Measurements from ENCODE around the gene MUC21.
"Not testable (repeated sequence)": the region's sequence is repeated elsewhere in the genome, so short reads cannot be mapped to it uniquely, and the experiment has no call there.

The MUC21 gene

DNA sequence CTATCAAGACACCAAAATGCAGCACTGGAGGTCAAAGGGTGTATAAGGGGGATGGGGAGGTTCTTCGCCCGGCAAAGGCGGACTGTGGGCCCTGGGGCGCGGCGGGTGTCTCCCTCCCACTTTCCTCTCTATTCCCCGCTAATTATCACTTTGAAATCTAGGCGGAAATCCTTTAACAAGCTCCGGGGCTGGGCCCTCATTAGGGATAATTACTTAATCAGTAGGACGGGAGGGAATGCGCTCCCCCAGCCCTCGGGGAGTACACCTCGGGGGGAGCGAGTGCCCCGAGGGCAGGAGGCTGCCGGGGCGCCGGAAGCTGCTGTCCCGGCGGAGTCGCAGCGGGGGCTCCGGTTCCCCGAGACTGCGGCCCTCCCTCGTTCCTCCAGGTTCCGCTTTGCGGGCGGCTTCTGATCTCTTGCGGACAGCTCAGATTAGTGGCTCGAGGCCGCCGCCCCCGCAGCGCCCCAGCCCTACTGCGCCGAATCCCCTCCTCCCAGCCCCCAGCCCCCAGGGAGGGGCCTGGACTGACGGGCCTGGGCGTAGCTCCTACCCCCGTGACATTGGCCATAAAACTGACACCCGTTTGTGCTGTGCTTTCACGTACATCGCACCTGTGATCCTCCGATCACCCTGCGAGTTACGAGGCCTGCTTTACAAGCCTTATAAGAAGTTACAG lies 28.0 kb upstream of the MUC21 start:
- H3K4me1 Mint-ChIP-seq (ENCODE audit: low read depth), result peaks cover 4% of the 10 kb centered on the region
- H3K27ac Mint-ChIP-seq, result no peak overlapping the region
- H3K9me3 Mint-ChIP-seq, result no peaks in the 10 kb centered on the region
- peaks cover 81% of the 10 kb centered on the region for H3K27me3 Mint-ChIP-seq (ENCODE audit: low read depth)
- no peaks in the 10 kb centered on the region for H3K36me3 Mint-ChIP-seq (ENCODE audit: low read depth)
- H3K4me3 Mint-ChIP-seq, result peak overlapping the region; percentile 65
- DNase-seq (ENCODE audit: low spot score), result peak; percentile 25

DNA sequence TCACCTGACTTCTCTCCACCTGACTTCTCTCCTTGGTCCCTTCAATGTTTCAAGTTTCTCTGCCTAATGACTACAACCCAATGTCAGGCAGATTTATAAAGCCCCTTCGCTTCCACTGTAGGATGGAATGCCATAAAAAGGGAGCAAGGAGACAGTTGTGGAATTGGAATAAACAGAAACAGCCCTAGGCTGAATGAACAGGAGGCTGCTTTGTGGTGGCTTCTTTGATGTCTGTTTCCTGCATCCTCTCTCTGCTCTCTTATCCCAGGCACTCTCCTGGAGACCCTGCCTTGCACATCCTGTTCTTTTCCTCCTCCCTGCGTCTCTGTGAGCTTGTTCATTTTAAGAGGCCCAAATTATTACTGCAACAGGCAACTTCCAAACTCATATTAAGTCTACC lies 25.8 kb upstream of the MUC21 start:
- H3K36me3 Mint-ChIP-seq (ENCODE audit: low read depth), result no peaks in the 10 kb centered on the region
- peaks cover 4% of the 10 kb centered on the region for H3K4me1 Mint-ChIP-seq (ENCODE audit: low read depth)
- no peak for DNase-seq (ENCODE audit: low spot score)
- H3K27ac Mint-ChIP-seq, result no peak overlapping the region
- no peak overlapping the region for H3K4me3 Mint-ChIP-seq
- H3K27me3 Mint-ChIP-seq (ENCODE audit: low read depth), result peaks cover 68% of the 10 kb centered on the region
- H3K9me3 Mint-ChIP-seq, result no peaks in the 10 kb centered on the region

DNA sequence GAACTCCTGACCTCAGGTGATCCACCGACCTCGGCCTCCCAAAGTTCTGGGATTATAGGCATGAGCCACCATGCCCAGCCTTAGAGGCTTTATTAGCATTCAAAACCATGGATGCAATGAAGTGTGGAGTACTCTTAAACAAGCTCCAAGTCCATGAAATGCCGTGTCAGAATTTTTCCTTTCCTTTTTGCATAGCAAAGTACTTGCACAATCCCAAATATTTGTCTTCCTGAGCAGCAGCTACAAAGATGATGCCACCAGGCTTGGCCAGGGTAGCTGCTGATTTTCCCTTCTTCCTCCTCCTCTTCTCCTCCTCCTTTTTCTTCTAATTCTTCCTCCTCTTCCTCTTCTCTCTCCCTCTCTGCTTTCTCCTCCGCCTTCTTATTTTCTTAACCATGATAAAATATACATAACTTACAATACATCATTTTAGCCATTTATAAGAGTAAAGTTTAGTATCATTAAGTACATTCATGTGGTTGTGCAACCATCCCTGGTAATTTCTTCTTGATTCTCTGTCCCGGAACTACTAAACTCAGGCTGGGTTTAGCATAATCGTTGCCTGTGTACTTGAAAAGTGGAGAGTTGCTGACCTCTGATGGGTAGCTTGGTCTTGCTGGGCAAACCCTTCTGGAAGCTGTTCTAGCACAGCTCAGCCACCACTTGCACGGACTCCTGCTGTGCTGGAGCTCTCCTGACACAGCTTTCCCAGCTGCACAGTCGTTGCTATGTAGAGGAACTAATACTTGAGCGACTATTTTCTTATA lies 22.4 kb upstream of the MUC21 start:
- DNase-seq (ENCODE audit: low spot score), result no peak
- Mint-ChIP-seq H3K36me3 (ENCODE audit: low read depth) (no peaks in the 10 kb centered on the region), H3K27me3 (ENCODE audit: low read depth) (peaks cover 54% of the 10 kb centered on the region), H3K4me3 (no peak overlapping the region), H3K9me3 (no peaks in the 10 kb centered on the region), H3K4me1 (ENCODE audit: low read depth) (peaks cover 14% of the 10 kb centered on the region), H3K27ac (no peak overlapping the region)

DNA sequence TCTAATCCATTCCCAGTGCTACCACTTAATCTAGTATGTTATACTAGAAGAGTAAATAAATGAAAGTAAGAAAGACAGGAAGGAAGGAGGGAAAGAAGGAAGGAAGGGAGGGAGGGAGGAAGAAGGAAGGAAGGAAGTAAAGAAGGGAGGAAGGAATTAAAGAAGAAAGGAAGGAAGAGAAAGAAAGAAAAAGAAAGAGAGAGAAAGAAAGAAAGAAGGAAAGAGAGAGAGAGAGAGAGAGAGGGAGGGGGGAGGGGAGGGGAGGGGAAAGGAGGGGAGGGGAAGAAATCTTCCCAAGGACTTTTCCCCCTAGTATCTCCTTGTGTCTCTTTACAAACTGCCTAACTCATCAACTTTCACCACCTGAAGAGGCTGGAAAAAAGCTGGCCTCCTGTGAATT lies 20.8 kb upstream of the MUC21 start:
- H3K27me3 Mint-ChIP-seq (ENCODE audit: low read depth), result peaks cover 41% of the 10 kb centered on the region
- H3K36me3 Mint-ChIP-seq (ENCODE audit: low read depth), result no peaks in the 10 kb centered on the region
- peaks cover 14% of the 10 kb centered on the region for H3K4me1 Mint-ChIP-seq (ENCODE audit: low read depth)
- H3K27ac Mint-ChIP-seq, result no peak overlapping the region
- DNase-seq (ENCODE audit: low spot score), result no peak
- no peak overlapping the region for H3K4me3 Mint-ChIP-seq
- H3K9me3 Mint-ChIP-seq, result no peaks in the 10 kb centered on the region

DNA sequence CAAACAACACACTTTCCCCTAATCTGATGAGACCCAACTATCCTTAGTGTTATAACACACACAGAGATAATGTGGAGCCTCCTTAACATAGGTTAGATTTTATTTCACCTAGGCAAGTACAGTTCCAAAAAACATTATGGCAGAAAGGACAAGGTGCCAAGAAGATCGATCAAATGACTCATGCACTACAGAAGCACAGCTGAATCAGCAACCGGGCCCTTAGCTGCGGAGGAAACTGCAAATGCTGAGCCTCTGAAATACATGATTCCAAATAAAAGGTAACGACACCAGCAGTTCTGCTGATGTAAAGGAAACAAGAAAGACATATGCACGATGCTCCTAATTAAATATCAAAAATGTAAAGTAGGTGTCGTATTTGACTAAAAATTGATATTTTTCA lies 19.9 kb upstream of the MUC21 start:
- no peak overlapping the region for H3K4me3 Mint-ChIP-seq
- no peak for DNase-seq (ENCODE audit: low spot score)
- peaks cover 14% of the 10 kb centered on the region for H3K4me1 Mint-ChIP-seq (ENCODE audit: low read depth)
- H3K9me3 Mint-ChIP-seq, result no peaks in the 10 kb centered on the region
- no peak overlapping the region for H3K27ac Mint-ChIP-seq
- no peaks in the 10 kb centered on the region for H3K36me3 Mint-ChIP-seq (ENCODE audit: low read depth)
- H3K27me3 Mint-ChIP-seq (ENCODE audit: low read depth), result peaks cover 32% of the 10 kb centered on the region

DNA sequence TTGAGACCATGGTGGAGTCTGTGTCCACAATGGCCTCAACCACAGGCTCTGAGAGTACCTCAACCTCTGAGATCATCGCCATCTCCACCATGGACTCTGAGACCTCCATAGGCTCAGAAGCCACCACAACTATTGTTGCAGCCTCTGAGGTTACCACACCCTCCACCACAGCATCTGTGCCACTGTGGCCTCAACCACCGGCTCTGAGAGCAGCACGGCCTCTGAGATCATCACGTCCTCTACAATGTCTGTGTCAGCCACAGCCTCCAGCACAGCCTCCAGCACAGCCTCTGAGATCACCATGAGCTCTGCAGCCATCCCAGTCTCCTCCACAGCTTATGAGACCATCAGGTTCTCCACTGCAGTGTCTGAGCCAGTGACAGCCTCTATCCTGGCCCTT lies 19.4 kb upstream of the MUC21 start:
- Mint-ChIP-seq H3K27ac (no peak overlapping the region), H3K4me1 (ENCODE audit: low read depth) (peaks cover 14% of the 10 kb centered on the region), H3K36me3 (ENCODE audit: low read depth) (no peaks in the 10 kb centered on the region), H3K9me3 (no peaks in the 10 kb centered on the region), H3K27me3 (ENCODE audit: low read depth) (peaks cover 31% of the 10 kb centered on the region), H3K4me3 (no peak overlapping the region)
- no peak for DNase-seq (ENCODE audit: low spot score)

DNA sequence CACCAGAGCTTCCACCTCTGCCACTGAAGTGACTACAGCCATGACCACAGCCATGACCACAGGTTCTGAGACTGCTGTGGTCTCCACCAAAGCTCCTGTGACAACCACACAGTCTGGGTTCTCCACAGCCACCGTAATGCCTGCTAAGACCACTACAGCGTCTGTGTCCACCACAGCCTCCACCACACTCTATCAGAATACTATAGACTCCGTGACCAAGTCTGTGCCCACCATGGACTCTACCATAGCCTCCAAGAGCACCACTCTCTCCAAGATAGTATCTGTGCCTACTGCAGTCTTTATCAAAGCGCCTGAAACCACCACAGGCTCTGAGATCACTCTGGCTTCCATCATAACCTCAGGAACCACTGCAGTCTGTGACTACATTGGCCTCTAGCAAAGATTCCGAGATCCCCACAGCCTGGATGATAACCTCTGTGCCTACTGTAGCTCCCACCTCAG lies 18.3 kb upstream of the MUC21 start:
- DNase-seq (ENCODE audit: low spot score), result no peak
- Mint-ChIP-seq H3K4me3 (no peak overlapping the region), H3K9me3 (no peaks in the 10 kb centered on the region), H3K27ac (no peak overlapping the region), H3K27me3 (ENCODE audit: low read depth) (peaks cover 26% of the 10 kb centered on the region), H3K4me1 (ENCODE audit: low read depth) (peaks cover 14% of the 10 kb centered on the region), H3K36me3 (ENCODE audit: low read depth) (no peaks in the 10 kb centered on the region)

DNA sequence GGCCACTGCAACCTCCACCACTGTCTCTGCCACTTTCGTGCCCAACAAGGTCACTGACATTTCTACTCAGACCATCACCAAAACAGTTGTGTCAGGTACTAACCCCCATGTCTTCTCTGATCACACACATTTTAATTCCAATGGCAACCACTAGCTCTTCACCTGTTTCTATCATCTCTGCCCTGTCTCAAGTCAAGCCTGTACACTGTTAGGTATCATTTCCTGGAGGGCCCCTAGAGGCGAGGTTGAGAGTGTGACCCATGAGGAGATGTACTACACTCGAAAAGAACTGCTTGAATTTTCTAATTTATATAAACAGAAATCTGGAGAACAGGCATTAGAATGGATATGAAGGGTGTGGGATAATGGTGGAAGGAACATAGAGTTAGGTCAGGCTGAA lies 17.4 kb upstream of the MUC21 start:
- no peak for DNase-seq (ENCODE audit: low spot score)
- H3K4me1 Mint-ChIP-seq (ENCODE audit: low read depth), result peaks cover 14% of the 10 kb centered on the region
- H3K36me3 Mint-ChIP-seq (ENCODE audit: low read depth), result no peaks in the 10 kb centered on the region
- no peaks in the 10 kb centered on the region for H3K9me3 Mint-ChIP-seq
- H3K4me3 Mint-ChIP-seq, result no peak overlapping the region
- H3K27ac Mint-ChIP-seq, result peak overlapping the region; percentile 2
- H3K27me3 Mint-ChIP-seq (ENCODE audit: low read depth), result peaks cover 24% of the 10 kb centered on the region

DNA sequence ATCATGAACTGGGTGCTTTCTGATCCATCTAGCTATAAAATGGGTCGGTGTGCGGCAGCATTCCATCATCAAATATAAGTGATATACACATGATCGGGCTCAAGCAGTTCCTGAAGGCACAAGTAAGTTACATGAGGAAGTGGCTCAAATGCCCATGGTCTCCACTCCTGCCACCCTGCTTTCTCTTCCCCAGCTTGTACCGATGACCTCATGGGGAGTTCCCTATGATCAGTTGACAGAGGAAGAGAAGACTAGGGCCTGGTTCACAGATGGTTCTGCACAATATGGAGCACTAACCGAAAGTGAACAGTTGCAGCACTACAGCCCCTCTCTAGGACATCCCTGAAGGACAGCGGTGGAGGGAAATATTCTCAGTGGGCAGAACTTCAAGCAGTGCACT lies 14.3 kb upstream of the MUC21 start:
- Mint-ChIP-seq H3K4me1 (ENCODE audit: low read depth) (peaks cover 12% of the 10 kb centered on the region), H3K27me3 (ENCODE audit: low read depth) (peaks cover 19% of the 10 kb centered on the region)
- not testable (repeated sequence) for H3K9me3 Mint-ChIP-seq; DNase-seq (ENCODE audit: low spot score); H3K4me3 Mint-ChIP-seq; H3K27ac Mint-ChIP-seq; H3K36me3 Mint-ChIP-seq (ENCODE audit: low read depth)

DNA sequence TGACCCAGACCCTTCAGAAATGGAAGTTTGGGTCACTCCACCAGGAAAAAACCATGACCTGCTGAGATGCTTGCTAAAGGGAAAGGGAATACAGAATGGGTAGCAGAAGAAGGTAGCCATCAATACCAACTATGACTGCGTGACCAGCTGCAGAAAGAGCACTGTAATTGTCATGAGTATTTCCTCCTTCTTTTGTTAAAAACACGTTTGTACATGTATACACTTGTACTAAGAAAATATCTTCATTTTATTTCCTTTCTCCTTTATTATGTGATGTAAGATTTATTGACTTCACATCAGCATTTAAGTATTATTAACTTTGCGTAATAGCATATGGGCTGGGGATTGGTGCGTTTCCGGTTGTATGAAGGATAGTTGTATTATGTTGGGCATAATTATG lies 12.6 kb upstream of the MUC21 start:
- H3K27ac Mint-ChIP-seq, result no peak overlapping the region
- H3K4me3 Mint-ChIP-seq, result no peak overlapping the region
- H3K4me1 Mint-ChIP-seq (ENCODE audit: low read depth), result no peaks in the 10 kb centered on the region
- no peaks in the 10 kb centered on the region for H3K36me3 Mint-ChIP-seq (ENCODE audit: low read depth)
- H3K9me3 Mint-ChIP-seq, result no peaks in the 10 kb centered on the region
- H3K27me3 Mint-ChIP-seq (ENCODE audit: low read depth), result peaks cover 16% of the 10 kb centered on the region
- no peak for DNase-seq (ENCODE audit: low spot score)

DNA sequence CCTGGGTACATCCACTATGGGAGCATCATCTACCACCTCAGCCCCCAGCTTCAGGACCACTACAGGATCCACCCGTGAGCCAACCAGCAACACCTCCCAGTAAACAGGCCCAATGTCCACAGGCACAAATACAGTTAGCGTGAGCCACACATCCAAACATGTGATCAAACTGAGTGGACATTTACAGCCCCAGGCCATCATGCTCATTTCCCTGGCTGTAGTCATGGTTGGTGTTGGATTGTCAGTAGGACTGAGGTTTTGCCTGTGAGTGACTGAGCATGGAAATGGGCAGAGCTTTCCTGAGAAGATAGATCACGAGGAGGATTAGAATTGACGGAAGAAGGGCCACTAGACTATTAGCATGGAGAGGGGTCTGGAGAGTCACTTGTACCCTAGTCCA lies 10.7 kb upstream of the MUC21 start:
- no peak for DNase-seq (ENCODE audit: low spot score)
- Mint-ChIP-seq H3K27me3 (ENCODE audit: low read depth) (peaks cover 19% of the 10 kb centered on the region), H3K27ac (no peak overlapping the region), H3K4me1 (ENCODE audit: low read depth) (no peaks in the 10 kb centered on the region), H3K36me3 (ENCODE audit: low read depth) (no peaks in the 10 kb centered on the region), H3K4me3 (no peak overlapping the region), H3K9me3 (no peaks in the 10 kb centered on the region)

DNA sequence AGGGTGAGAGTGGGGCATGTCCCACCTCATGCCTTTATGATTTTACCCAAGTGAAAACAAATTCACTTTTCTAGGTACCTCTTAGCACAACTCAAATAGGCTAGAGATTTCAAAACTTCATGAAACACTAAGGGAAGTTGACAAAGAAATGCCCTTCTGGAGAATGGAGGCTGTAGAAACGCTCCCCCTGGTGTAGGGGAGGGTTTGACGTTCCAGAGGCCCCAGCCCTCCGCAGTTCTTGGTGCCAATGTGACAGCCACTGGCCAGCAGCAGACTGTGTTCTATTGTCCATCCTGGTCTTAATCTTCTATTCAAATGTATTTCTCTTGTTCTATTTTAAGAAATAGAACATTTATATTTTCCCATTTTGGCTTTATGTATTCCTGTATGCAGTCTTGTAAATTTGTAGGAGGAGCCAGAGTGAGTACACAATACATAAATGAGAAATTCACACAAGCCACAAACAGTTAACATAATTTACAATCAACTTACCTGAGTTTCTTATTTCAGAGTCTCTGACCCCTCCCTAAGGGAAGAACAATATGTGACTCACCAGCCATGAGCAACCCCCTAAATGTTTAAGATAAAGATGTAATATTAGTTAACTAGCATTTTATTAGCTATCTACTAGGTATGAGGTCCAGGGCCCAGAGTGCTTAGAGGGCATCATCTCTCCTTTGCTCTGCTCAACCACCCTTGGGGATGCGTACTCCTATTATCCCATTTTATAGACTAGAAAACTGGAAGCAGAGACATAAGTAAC lies 8.8 kb upstream of the MUC21 start:
- H3K9me3 Mint-ChIP-seq, result no peaks in the 10 kb centered on the region
- no peak overlapping the region for H3K4me3 Mint-ChIP-seq
- DNase-seq (ENCODE audit: low spot score), result no peak
- H3K27me3 Mint-ChIP-seq (ENCODE audit: low read depth), result peaks cover 29% of the 10 kb centered on the region
- no peak overlapping the region for H3K27ac Mint-ChIP-seq
- no peaks in the 10 kb centered on the region for H3K36me3 Mint-ChIP-seq (ENCODE audit: low read depth)
- no peaks in the 10 kb centered on the region for H3K4me1 Mint-ChIP-seq (ENCODE audit: low read depth)

DNA sequence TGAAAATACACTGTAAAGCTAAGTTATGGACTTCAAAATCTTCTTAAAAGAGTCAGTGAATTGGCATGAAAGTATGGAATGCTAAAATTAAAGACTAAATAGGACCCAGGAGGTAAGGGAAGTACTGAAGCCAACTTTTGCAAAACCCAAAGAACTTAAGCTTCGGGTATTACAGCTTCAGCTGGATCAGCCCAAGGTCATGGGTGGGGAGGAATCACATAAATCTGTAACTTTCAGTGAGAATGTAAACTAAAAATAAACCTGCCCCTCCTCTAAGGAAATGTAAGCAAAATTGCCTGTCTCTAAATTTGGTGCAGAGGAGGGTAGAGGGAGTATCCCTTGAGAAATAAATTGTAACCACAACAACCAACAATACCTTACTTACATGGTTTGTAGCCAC lies 4.4 kb upstream of the MUC21 start:
- DNase-seq (ENCODE audit: low spot score), result no peak
- Mint-ChIP-seq H3K27ac (no peak overlapping the region), H3K36me3 (ENCODE audit: low read depth) (no peaks in the 10 kb centered on the region), H3K9me3 (no peaks in the 10 kb centered on the region), H3K4me1 (ENCODE audit: low read depth) (peaks cover 1% of the 10 kb centered on the region), H3K27me3 (ENCODE audit: low read depth) (peaks cover 42% of the 10 kb centered on the region), H3K4me3 (no peak overlapping the region)

DNA sequence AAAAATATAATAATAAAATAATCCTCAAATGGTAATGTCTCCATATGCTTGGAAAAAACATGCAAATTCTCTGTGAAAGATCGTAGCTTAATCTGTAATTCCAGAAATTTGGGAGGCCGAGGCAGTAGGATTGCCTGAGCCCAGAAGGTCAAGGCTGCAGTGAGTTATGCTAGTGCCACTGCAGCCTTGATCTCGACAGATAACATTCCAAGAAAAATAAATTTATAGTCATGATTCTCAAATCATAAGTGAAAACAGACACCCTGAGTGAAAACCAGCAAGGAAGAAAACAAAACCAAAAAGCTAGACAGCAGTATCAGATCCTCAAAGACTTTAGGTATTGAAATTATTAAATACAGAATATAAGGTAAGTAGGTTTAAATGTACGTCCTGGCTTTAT lies 3.8 kb upstream of the MUC21 start:
- H3K36me3 Mint-ChIP-seq (ENCODE audit: low read depth), result no peaks in the 10 kb centered on the region
- no peaks in the 10 kb centered on the region for H3K9me3 Mint-ChIP-seq
- H3K4me1 Mint-ChIP-seq (ENCODE audit: low read depth), result peaks cover 1% of the 10 kb centered on the region
- H3K27ac Mint-ChIP-seq, result no peak overlapping the region
- no peak overlapping the region for H3K4me3 Mint-ChIP-seq
- no peak for DNase-seq (ENCODE audit: low spot score)
- peaks cover 42% of the 10 kb centered on the region for H3K27me3 Mint-ChIP-seq (ENCODE audit: low read depth)

All from T-helper 2 cell treated with Interferon-gamma antibody and Interleukin-4, amounts not matched to agents 5 μg/mL and 100 μg/mL, for 36 hours (primary cell).